Measurements from ENCODE around the gene DOCK4.

DNA sequence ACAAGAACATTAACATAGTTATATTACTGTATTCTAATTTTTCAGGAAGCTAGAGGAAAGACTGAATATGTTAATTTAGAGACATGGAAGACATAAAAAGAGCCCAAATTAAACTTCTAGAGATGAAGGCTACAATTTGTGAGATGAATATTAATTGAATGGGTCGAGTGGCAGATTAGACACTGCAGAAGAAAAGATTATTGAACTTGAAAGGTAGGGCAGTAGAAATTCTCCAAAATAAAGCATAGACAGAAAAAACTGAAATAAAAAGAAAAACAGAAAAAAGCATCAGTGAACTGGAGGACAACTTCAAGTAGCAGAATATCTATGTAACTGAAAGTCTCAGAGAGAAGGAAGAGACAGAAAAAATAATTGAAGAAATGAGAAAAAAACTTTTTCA, 369.6 kb downstream of the DOCK4 start:
- no peak for TF ChIP-seq CTCF (IDR thresholded peaks at IDR 0.05; ENCODE audit: insufficient read depth, low read length)
- no peak for TF ChIP-seq POLR2AphosphoS5 (IDR thresholded peaks at IDR 0.05; ENCODE audit: low read depth)
- TF ChIP-seq GABPA (IDR thresholded peaks at IDR 0.05; ENCODE audit: low read depth), result no peak
- TF ChIP-seq, protein P1, sequence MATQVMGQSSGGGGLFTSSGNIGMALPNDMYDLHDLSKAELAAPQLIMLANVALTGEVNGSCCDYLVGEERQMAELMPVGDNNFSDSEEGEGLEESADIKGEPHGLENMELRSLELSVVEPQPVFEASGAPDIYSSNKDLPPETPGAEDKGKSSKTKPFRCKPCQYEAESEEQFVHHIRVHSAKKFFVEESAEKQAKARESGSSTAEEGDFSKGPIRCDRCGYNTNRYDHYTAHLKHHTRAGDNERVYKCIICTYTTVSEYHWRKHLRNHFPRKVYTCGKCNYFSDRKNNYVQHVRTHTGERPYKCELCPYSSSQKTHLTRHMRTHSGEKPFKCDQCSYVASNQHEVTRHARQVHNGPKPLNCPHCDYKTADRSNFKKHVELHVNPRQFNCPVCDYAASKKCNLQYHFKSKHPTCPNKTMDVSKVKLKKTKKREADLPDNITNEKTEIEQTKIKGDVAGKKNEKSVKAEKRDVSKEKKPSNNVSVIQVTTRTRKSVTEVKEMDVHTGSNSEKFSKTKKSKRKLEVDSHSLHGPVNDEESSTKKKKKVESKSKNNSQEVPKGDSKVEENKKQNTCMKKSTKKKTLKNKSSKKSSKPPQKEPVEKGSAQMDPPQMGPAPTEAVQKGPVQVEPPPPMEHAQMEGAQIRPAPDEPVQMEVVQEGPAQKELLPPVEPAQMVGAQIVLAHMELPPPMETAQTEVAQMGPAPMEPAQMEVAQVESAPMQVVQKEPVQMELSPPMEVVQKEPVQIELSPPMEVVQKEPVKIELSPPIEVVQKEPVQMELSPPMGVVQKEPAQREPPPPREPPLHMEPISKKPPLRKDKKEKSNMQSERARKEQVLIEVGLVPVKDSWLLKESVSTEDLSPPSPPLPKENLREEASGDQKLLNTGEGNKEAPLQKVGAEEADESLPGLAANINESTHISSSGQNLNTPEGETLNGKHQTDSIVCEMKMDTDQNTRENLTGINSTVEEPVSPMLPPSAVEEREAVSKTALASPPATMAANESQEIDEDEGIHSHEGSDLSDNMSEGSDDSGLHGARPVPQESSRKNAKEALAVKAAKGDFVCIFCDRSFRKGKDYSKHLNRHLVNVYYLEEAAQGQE (IDR thresholded peaks at IDR 0.05; ENCODE audit: insufficient replicate concordance, low read depth), result no peak
